Natural killer cell (primary cell): ENCODE results near the gene S100A14. TPM values are rescaled to one million over a fixed set of nuclear protein-coding genes. Genes with fewer than 3 reads are reported as not detected.

Experiments
- ATAC-seq, 3 donors: fragments of 150-1000 bp in 2 of 3; fragments of 200-7000 bp in 1 of 3; cut with Tn5 transposase; 1 replicate in 1 of 3; 2 replicates in 2 of 3; pipeline ENCODE4 v1.10.0; 2021; ENCODE audit warnings: mild to moderate bottlenecking in 2 of 3, moderate library complexity in 2 of 3
- DNase-seq, 2 donors: peaks; one replicate each; pipeline versions ENCODE4 v3.0.0 to v3.0.0-alpha.2; 2013 to 2021; ENCODE audit warnings: mixed read lengths in 1 of 2
- H3K27ac ChIP-seq: one replicate; pipeline ENCODE4 v1.5.1; 2013; ENCODE audit warnings: mild to moderate bottlenecking, low read length
- H3K27me3 ChIP-seq: one replicate; pipeline ENCODE4 v1.6.1; 2013; ENCODE audit warnings: low read length; ENCODE audit not compliant: control insufficient read depth, insufficient read depth
- H3K36me3 ChIP-seq: one replicate; pipeline ENCODE4 v1.6.1; 2013; ENCODE audit warnings: low read length; ENCODE audit not compliant: control insufficient read depth, insufficient read depth
- H3K4me1 ChIP-seq: one replicate; pipeline ENCODE4 v1.6.1; 2013; ENCODE audit warnings: low read length; ENCODE audit not compliant: control insufficient read depth, insufficient read depth
- H3K4me3 ChIP-seq: one replicate; pipeline ENCODE4 v1.5.1; 2013; ENCODE audit warnings: low read length
- H3K9me3 ChIP-seq: one replicate; pipeline ENCODE4 v1.6.1; 2013; ENCODE audit warnings: low read length; ENCODE audit not compliant: control insufficient read depth, insufficient read depth
- H3K27ac Mint-ChIP-seq, 2 donors: one replicate each; pipeline ENCODE4 v1.8.0; 2022; ENCODE audit warnings: mild to moderate bottlenecking in 2 of 2, mixed read lengths in 2 of 2, moderate library complexity in 1 of 2
- H3K27me3 Mint-ChIP-seq, 2 donors: one replicate each; pipeline ENCODE4 v1.8.0; 2022; ENCODE audit warnings: low read depth in 2 of 2, mixed read lengths in 2 of 2
- H3K36me3 Mint-ChIP-seq: one replicate; pipeline ENCODE4 v1.8.0; 2022; ENCODE audit warnings: mixed read lengths
- H3K4me1 Mint-ChIP-seq, 2 donors: one replicate each; pipeline ENCODE4 v1.8.0; 2022; ENCODE audit warnings: mixed read lengths in 2 of 2
- H3K4me3 Mint-ChIP-seq: one replicate; pipeline ENCODE4 v1.8.0; 2022; ENCODE audit warnings: mild to moderate bottlenecking, moderate library complexity, mixed read lengths
- H3K9me3 Mint-ChIP-seq, 2 donors: one replicate each; pipeline ENCODE4 v1.8.0; 2022; ENCODE audit warnings: mixed read lengths in 2 of 2
- CTCF ChIP-seq: fragments of 200-600 bp; IDR thresholded peaks from one replicate; pipeline ENCODE4 v1.8.0; 2022; ENCODE audit warnings: antibody characterized with exemption
- WGBS: methylation state at CpG from one replicate; pipeline ENCODE4 v1.1.7; 2013; ENCODE audit warnings: missing lambda C conversion rate; ENCODE audit not compliant: insufficient coverage; 5-methylcytosine and 5-hydroxymethylcytosine counted together
- intact Hi-C: fragments of 100-400 bp; cut with micrococcal nuclease; formaldehyde crosslinking; loops from one replicate; pipeline ENCODE4 v1.14.2; 2022
- total RNA-seq, 4 donors: library from RNA; stranded (reverse); fragments of 120-200 nt in 1 of 4; gene quantifications; one replicate each; pipeline versions ENCODE4 v1.2.3 to v1.2.4, GENCODE V29; 2013 to 2022

Gene S100A14
- total RNA-seq, 3 donors from 2014 or later (not counting 1 experiment from before 2014, with no cell fraction given) = not detected

DNA sequence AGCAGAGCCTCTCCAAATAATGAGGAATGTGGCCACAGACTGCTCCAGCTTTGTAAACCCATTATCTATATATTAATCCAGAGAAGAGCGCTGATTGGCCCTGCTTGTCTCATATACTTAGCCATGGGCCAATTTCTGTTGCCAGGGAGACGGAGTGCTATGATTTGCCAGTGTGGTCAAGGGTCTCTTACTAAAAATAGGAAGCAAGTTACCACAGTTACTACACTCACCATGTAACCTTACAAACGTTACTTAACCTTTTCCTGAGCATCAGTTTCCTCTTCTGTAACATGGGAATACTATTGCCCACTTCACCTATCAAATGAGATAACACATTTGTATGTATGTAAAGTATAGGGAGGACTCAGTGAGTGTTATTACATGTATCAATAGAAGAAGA, 42.8 kb downstream of the S100A14 start:
- Histone ChIP-seq H3K36me3 (no peaks in the 10 kb centered on the region), H3K9me3 (no peaks in the 10 kb centered on the region), H3K27me3 (peaks cover 2% of the 10 kb centered on the region), H3K4me1 (peaks cover 5% of the 10 kb centered on the region), H3K4me3 (no peak overlapping the region), H3K27ac (no peak overlapping the region)
- intact Hi-C loops = no loop called here
- WGBS = no CpG with 5 or more reads among the region's 3 CpGs
- no peak for DNase-seq
- peaks cover 5 to 6% of the 10 kb centered on the region in 2 donors for H3K4me1 Mint-ChIP-seq
- no peaks in the 10 kb centered on the region for H3K9me3 Mint-ChIP-seq
- H3K27me3 Mint-ChIP-seq = peaks cover 18 to 23% of the 10 kb centered on the region in 2 donors
- H3K4me3 Mint-ChIP-seq = no peak overlapping the region
- ATAC-seq = no peak
- H3K36me3 Mint-ChIP-seq = no peaks in the 10 kb centered on the region
- no peak for TF ChIP-seq CTCF
- H3K27ac Mint-ChIP-seq = no peak overlapping the region

DNA sequence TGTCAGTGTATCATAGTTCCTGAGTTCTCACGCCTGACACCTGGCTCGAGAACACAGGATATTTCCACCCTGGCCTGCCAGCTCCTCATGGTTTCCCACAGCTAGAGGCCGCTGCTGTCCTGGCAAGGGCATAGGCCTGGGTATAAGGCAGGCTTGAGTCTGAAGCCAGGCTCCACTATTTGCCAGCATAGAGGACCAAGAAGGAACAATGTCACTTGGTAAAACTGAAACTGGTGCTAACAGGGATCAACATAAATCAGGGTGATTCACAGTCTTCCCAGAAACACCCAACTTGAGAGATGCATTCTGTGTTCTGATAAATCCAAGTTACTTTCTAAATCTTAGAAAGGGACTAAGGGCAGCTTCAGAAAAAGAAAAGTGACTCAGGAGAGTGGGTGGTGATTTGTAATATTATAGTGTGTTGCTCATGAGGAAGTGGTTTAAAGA, 43.5 kb downstream of the S100A14 start:
- peaks cover 2% of the 10 kb centered on the region for H3K27me3 ChIP-seq
- no peak overlapping the region for H3K27ac Mint-ChIP-seq
- no peaks in the 10 kb centered on the region for H3K36me3 ChIP-seq
- H3K36me3 Mint-ChIP-seq = no peaks in the 10 kb centered on the region
- no peaks in the 10 kb centered on the region for H3K9me3 ChIP-seq
- TF ChIP-seq CTCF = peak; percentile 19
- H3K4me3 Mint-ChIP-seq = no peak overlapping the region
- DNase-seq = peak in 1 of 2 donors; percentile 65
- H3K27me3 Mint-ChIP-seq = peaks cover 10 to 16% of the 10 kb centered on the region in 2 donors
- 9% methylated on average over 3 of the region's 3 CpGs for WGBS
- H3K4me3 ChIP-seq = no peak overlapping the region
- peaks cover 13% of the 10 kb centered on the region for H3K4me1 ChIP-seq
- no peaks in the 10 kb centered on the region for H3K9me3 Mint-ChIP-seq
- intact Hi-C loops = no loop called here
- no peak overlapping the region for H3K27ac ChIP-seq
- H3K4me1 Mint-ChIP-seq = peaks cover 11 to 12% of the 10 kb centered on the region in 2 donors
- peak; percentile 35 to 64 (median 61) for ATAC-seq

DNA sequence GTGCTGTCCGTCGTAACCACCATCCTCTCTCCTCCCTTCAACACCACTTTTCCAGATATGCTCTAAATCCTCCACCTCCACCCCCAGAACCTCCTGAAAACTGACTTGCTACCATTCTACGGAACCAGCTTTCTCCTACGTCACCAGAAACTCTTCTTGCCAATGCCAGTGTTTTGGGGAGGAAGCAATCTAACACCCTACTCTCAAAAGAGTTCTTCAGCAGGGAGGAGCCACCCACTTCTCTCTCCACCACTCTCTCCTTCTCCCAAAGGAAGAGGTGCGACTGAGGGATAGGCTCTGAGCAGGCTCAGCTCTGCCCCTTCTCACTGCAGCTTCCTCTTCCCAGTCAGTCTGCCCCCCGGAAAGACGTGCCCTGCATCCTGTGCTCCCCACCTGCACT, 44.4 kb downstream of the S100A14 start:
- no peaks in the 10 kb centered on the region for H3K27me3 ChIP-seq
- H3K9me3 ChIP-seq = no peaks in the 10 kb centered on the region
- no peak overlapping the region for H3K27ac ChIP-seq
- intact Hi-C loops = no loop called here
- Mint-ChIP-seq H3K4me3 (no peak overlapping the region), H3K9me3 (no peaks in the 10 kb centered on the region), H3K36me3 (no peaks in the 10 kb centered on the region), H3K27ac (no peak overlapping the region), H3K27me3 (peaks cover 2 to 15% of the 10 kb centered on the region in 2 donors), H3K4me1 (peaks cover 16 to 18% of the 10 kb centered on the region in 2 donors)
- no peaks in the 10 kb centered on the region for H3K36me3 ChIP-seq
- ATAC-seq (no peak), DNase-seq (no peak)
- no peak for TF ChIP-seq CTCF
- H3K4me1 ChIP-seq = peaks cover 21% of the 10 kb centered on the region
- no peak overlapping the region for H3K4me3 ChIP-seq
- WGBS = 84% methylated on average over 7 of the region's 7 CpGs

- peaks cover 22 to 26% of the 10 kb centered on the region in 2 donors for H3K4me1 Mint-ChIP-seq
- peaks cover 0 to 12% of the 10 kb centered on the region in 2 donors for H3K27me3 Mint-ChIP-seq
- intact Hi-C loops = no loop called here
- ATAC-seq (no peak), DNase-seq (no peak)
- no peak overlapping the region for H3K27ac Mint-ChIP-seq
- WGBS = 96% methylated on average over 5 of the region's 5 CpGs
- Histone ChIP-seq H3K4me1 (peaks cover 30% of the 10 kb centered on the region), H3K9me3 (no peaks in the 10 kb centered on the region), H3K27ac (no peak overlapping the region), H3K27me3 (no peaks in the 10 kb centered on the region), H3K4me3 (no peak overlapping the region), H3K36me3 (no peaks in the 10 kb centered on the region)
- no peaks in the 10 kb centered on the region for H3K36me3 Mint-ChIP-seq
- H3K4me3 Mint-ChIP-seq = no peak overlapping the region
- no peaks in the 10 kb centered on the region for H3K9me3 Mint-ChIP-seq
- no peak for TF ChIP-seq CTCF
Observed at GRCh38 chr1:153570874-153571273, 45.3 kb downstream of the S100A14 start.
